Liver (tissue), 3 donors: Measurements from ENCODE around the gene DFFB.

ENCODE experiments used
- TAF1 ChIP-seq: conservative IDR thresholded peaks from 2 replicates; pipeline ENCODE4 v1.6.1; 2016; ENCODE audit warnings: antibody characterized with exemption, mild to moderate bottlenecking
- TF ChIP-seq, protein P1 (sequence below): fragments of 150-350 bp; IDR thresholded peaks from 2 replicates; pipeline ENCODE4 v1.5.1; 2017; ENCODE audit warnings: improper control_type of control experiment, low read depth, low read length; ENCODE audit not compliant: missing input control
- donor health status: healthy.
- donor health status: healthy.

DNA sequence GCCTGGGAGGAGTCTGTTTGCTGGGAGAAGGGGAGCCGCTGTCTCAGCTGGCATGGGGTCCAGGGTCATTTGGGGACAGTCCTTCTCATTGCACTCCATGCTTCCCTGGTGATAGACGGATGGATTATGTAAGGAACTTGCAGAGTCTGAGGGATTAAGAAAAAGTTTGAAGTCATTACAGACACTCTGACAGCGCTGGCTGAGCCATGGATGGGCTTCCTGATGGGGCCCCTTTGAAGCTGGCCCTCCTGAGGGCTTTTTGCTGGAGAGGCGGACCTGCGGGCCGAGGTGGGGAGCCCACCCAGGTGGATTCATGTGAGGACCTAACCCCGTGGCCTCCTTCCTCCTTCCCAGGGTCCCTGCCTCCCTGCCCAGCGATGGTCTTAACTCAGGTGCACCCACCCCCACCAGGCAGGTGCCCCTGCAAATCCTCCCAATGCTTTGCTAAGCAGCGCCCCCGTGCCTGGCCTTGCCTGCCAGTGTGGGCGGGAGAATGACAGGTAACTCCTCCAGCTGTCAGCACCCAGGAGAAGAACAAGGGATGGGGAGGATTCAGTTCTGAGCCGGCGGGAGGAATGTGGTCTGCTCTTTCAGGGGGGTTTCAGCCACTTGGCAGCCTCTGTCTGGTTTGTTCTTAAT, 67.0 kb downstream of the DFFB start:
- TF ChIP-seq, protein P1, sequence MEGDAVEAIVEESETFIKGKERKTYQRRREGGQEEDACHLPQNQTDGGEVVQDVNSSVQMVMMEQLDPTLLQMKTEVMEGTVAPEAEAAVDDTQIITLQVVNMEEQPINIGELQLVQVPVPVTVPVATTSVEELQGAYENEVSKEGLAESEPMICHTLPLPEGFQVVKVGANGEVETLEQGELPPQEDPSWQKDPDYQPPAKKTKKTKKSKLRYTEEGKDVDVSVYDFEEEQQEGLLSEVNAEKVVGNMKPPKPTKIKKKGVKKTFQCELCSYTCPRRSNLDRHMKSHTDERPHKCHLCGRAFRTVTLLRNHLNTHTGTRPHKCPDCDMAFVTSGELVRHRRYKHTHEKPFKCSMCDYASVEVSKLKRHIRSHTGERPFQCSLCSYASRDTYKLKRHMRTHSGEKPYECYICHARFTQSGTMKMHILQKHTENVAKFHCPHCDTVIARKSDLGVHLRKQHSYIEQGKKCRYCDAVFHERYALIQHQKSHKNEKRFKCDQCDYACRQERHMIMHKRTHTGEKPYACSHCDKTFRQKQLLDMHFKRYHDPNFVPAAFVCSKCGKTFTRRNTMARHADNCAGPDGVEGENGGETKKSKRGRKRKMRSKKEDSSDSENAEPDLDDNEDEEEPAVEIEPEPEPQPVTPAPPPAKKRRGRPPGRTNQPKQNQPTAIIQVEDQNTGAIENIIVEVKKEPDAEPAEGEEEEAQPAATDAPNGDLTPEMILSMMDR = no peak
- no peak for TF ChIP-seq TAF1
